Natural killer cell (primary cell): ENCODE data around the gene GRM1. TPM values are rescaled to one million over a fixed set of nuclear protein-coding genes. Genes with fewer than 3 reads are reported as not detected.

Source experiments
- ATAC-seq, 3 donors: fragments of 150-1000 bp in 2 of 3; fragments of 200-7000 bp in 1 of 3; cut with Tn5 transposase; 1 replicate in 1 of 3; 2 replicates in 2 of 3; pipeline ENCODE4 v1.10.0; 2021; ENCODE audit warnings: mild to moderate bottlenecking in 2 of 3, moderate library complexity in 2 of 3
- DNase-seq, 2 donors: peaks; one replicate each; pipeline versions ENCODE4 v3.0.0 to v3.0.0-alpha.2; 2013 to 2021; ENCODE audit warnings: mixed read lengths in 1 of 2
- H3K27ac ChIP-seq: one replicate; pipeline ENCODE4 v1.5.1; 2013; ENCODE audit warnings: mild to moderate bottlenecking, low read length
- H3K27me3 ChIP-seq: one replicate; pipeline ENCODE4 v1.6.1; 2013; ENCODE audit warnings: low read length; ENCODE audit not compliant: control insufficient read depth, insufficient read depth
- H3K36me3 ChIP-seq: one replicate; pipeline ENCODE4 v1.6.1; 2013; ENCODE audit warnings: low read length; ENCODE audit not compliant: control insufficient read depth, insufficient read depth
- H3K4me1 ChIP-seq: one replicate; pipeline ENCODE4 v1.6.1; 2013; ENCODE audit warnings: low read length; ENCODE audit not compliant: control insufficient read depth, insufficient read depth
- H3K4me3 ChIP-seq: one replicate; pipeline ENCODE4 v1.5.1; 2013; ENCODE audit warnings: low read length
- H3K9me3 ChIP-seq: one replicate; pipeline ENCODE4 v1.6.1; 2013; ENCODE audit warnings: low read length; ENCODE audit not compliant: control insufficient read depth, insufficient read depth
- H3K27ac Mint-ChIP-seq, 2 donors: one replicate each; pipeline ENCODE4 v1.8.0; 2022; ENCODE audit warnings: mild to moderate bottlenecking in 2 of 2, mixed read lengths in 2 of 2, moderate library complexity in 1 of 2
- H3K27me3 Mint-ChIP-seq, 2 donors: one replicate each; pipeline ENCODE4 v1.8.0; 2022; ENCODE audit warnings: low read depth in 2 of 2, mixed read lengths in 2 of 2
- H3K36me3 Mint-ChIP-seq: one replicate; pipeline ENCODE4 v1.8.0; 2022; ENCODE audit warnings: mixed read lengths
- H3K4me1 Mint-ChIP-seq, 2 donors: one replicate each; pipeline ENCODE4 v1.8.0; 2022; ENCODE audit warnings: mixed read lengths in 2 of 2
- H3K4me3 Mint-ChIP-seq: one replicate; pipeline ENCODE4 v1.8.0; 2022; ENCODE audit warnings: mild to moderate bottlenecking, moderate library complexity, mixed read lengths
- H3K9me3 Mint-ChIP-seq, 2 donors: one replicate each; pipeline ENCODE4 v1.8.0; 2022; ENCODE audit warnings: mixed read lengths in 2 of 2
- CTCF ChIP-seq: fragments of 200-600 bp; IDR thresholded peaks from one replicate; pipeline ENCODE4 v1.8.0; 2022; ENCODE audit warnings: antibody characterized with exemption
- WGBS: methylation state at CpG from one replicate; pipeline ENCODE4 v1.1.7; 2013; ENCODE audit warnings: missing lambda C conversion rate; ENCODE audit not compliant: insufficient coverage; 5-methylcytosine and 5-hydroxymethylcytosine counted together
- intact Hi-C: fragments of 100-400 bp; cut with micrococcal nuclease; formaldehyde crosslinking; loops from one replicate; pipeline ENCODE4 v1.14.2; 2022
- total RNA-seq, 4 donors: library from RNA; stranded (reverse); fragments of 120-200 nt in 1 of 4; gene quantifications; one replicate each; pipeline versions ENCODE4 v1.2.3 to v1.2.4, GENCODE V29; 2013 to 2022

Gene GRM1
- total RNA-seq, 3 donors from 2014 or later (not counting 1 experiment from before 2014, with no cell fraction given), result not detected

GRCh38 chr6:146029573-146030184 lies 817 bp downstream of the GRM1 start:
- H3K36me3 ChIP-seq, result no peaks in the 10 kb centered on the region
- Mint-ChIP-seq H3K27me3 (peaks cover 28 to 38% of the 10 kb centered on the region in 2 donors), H3K9me3 (no peaks in the 10 kb centered on the region), H3K27ac (no peak overlapping the region), H3K36me3 (peaks cover 10% of the 10 kb centered on the region), H3K4me1 (no peaks in the 10 kb centered on the region), H3K4me3 (no peak overlapping the region)
- H3K4me1 ChIP-seq, result no peaks in the 10 kb centered on the region
- no peak for TF ChIP-seq CTCF
- no peak overlapping the region for H3K27ac ChIP-seq
- peaks cover 21% of the 10 kb centered on the region for H3K27me3 ChIP-seq
- DNase-seq (no peak), ATAC-seq (no peak)
- peaks cover 4% of the 10 kb centered on the region for H3K9me3 ChIP-seq
- intact Hi-C loops, result no loop called here
- no peak overlapping the region for H3K4me3 ChIP-seq
- WGBS, result 24% methylated on average over 25 of the region's 25 CpGs

GRCh38 chr6:146032387-146032786 lies 3.5 kb downstream of the GRM1 start:
- Histone ChIP-seq H3K4me1 (no peaks in the 10 kb centered on the region), H3K4me3 (no peak overlapping the region), H3K27ac (no peak overlapping the region), H3K36me3 (no peaks in the 10 kb centered on the region), H3K9me3 (peaks cover 4% of the 10 kb centered on the region), H3K27me3 (peaks cover 19% of the 10 kb centered on the region)
- Mint-ChIP-seq H3K36me3 (peaks cover 2% of the 10 kb centered on the region), H3K4me1 (no peaks in the 10 kb centered on the region), H3K4me3 (no peak overlapping the region), H3K9me3 (no peaks in the 10 kb centered on the region), H3K27ac (no peak overlapping the region), H3K27me3 (peaks cover 24 to 25% of the 10 kb centered on the region in 2 donors)
- no peak for TF ChIP-seq CTCF
- ATAC-seq, result no peak
- intact Hi-C loops, result no loop called here
- no peak for DNase-seq
- WGBS, result 53% methylated on average over 3 of the region's 4 CpGs

- H3K4me3 ChIP-seq, result no peak overlapping the region
- intact Hi-C loops, result no loop called here
- no peak overlapping the region for H3K27ac Mint-ChIP-seq
Observed at GRCh38 chr6:146040360-146040759, 11.5 kb downstream of the GRM1 start.

More at GRCh38 chr6:146040360-146040759, 11.5 kb downstream of the GRM1 start:
- H3K4me1 Mint-ChIP-seq, result no peaks in the 10 kb centered on the region
- peaks cover 9 to 16% of the 10 kb centered on the region in 2 donors for H3K9me3 Mint-ChIP-seq
- no peak overlapping the region for H3K4me3 Mint-ChIP-seq
- H3K36me3 Mint-ChIP-seq, result no peaks in the 10 kb centered on the region
- no peaks in the 10 kb centered on the region for H3K9me3 ChIP-seq
- ATAC-seq (no peak), DNase-seq (no peak)
- H3K27ac ChIP-seq, result no peak overlapping the region
- TF ChIP-seq CTCF, result no peak
- peaks cover 2% of the 10 kb centered on the region for H3K27me3 ChIP-seq
- no peaks in the 10 kb centered on the region for H3K36me3 ChIP-seq
- H3K27me3 Mint-ChIP-seq, result no peaks in the 10 kb centered on the region
- H3K4me1 ChIP-seq, result no peaks in the 10 kb centered on the region
- 100% methylated on average over 1 of the region's 1 CpG for WGBS
